GM04504 (cell line): ENCODE results near the gene TMEM132D.
"Not testable (repeated sequence)": the region's sequence is repeated elsewhere in the genome, so short reads cannot be mapped to it uniquely, and the experiment has no call there.

ENCODE experiments used
- DNase-seq: peaks from one replicate; pipeline ENCODE4 v3.0.0-alpha.2; 2012; ENCODE audit warnings: low read depth

The TMEM132D gene

GRCh38 chr12:129067491-129067890, 836.3 kb downstream of the TMEM132D start:
- DNase-seq = no peak

GRCh38 chr12:129064209-129064855, 839.5 kb downstream of the TMEM132D start:
- DNase-seq = no peak

- no peak for DNase-seq
These were observed 840.2 kb downstream of the TMEM132D start for GRCh38 chr12:129063600-129063999.

- DNase-seq = no peak
These were observed 850.6 kb downstream of the TMEM132D start for GRCh38 chr12:129053232-129053631.

GRCh38 chr12:129052373-129052772, 851.5 kb downstream of the TMEM132D start:
- no peak for DNase-seq

- no peak for DNase-seq
These were observed 853.9 kb downstream of the TMEM132D start for GRCh38 chr12:129049917-129050316.

- DNase-seq = not testable (repeated sequence)
These were observed 860.5 kb downstream of the TMEM132D start for GRCh38 chr12:129043334-129043733.

GRCh38 chr12:129036135-129036534, 867.7 kb downstream of the TMEM132D start:
- DNase-seq = no peak

GRCh38 chr12:129034558-129035289, 869.1 kb downstream of the TMEM132D start:
- DNase-seq = no peak

GRCh38 chr12:129028844-129029243, 875.0 kb downstream of the TMEM132D start:
- no peak for DNase-seq

- DNase-seq = no peak
These were observed 878.8 kb downstream of the TMEM132D start for GRCh38 chr12:129025055-129025454.
